Measurements from ENCODE around the gene COQ8A.
"Not testable (repeated sequence)": the region's sequence is repeated elsewhere in the genome, so short reads cannot be mapped to it uniquely, and the experiment has no call there.

Gene COQ8A

DNA sequence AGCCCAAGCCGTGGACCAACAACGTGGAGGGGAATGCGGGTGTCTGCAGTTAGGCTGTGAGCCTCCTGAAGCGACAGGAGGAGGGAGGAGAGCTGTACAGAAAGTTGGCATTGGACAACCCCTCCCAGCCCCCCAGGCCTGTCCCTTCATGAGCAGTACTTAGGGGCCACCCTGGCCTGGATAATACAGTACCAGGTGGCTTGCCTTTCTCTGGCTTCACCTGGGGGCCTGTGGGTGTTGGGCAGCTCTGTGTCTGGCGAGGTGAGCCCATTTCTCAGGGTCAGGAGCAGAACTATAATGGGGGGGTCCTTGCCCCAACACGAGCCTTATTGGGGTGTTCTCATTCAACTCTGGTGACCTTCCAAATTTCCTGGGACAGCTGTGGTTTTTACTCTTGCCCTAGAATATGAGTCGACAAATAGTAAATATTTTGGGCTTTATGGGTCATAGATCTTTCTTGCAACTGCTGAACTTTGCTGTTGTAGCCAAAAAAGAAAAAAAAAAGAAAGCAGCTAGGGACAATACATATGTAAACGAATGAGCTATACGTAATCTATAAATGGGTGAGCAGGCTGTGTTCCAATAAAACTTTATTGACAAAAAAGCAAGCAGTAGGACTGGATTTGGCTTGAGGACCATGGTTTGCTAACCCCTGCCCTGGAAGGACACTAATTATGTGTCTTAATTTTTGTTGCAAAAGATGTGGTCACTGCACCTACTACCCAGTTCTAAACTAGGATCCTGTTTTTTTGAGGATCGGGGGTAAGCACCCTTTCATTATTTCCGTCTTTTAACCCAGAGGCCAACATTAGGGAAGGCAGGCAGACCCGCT is 11.4 kb downstream of the COQ8A start:
- DNase-seq = no peak

DNA sequence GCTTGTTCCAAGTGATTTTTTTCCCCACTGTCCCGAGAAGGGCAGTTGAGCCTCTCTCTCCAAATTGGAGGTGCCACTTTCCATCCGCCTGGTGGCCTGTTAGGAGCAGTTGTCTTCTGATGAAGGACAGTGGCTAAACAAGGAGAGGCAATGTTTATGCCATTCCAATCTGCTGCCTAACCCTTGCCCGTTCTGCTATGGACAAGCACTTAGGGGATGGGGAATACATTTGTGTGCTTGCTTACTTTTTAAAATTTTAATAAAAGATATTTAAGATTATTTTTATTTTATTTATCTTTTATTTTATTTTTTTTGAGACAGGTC is 12.0 kb downstream of the COQ8A start:
- DNase-seq = no peak

DNA sequence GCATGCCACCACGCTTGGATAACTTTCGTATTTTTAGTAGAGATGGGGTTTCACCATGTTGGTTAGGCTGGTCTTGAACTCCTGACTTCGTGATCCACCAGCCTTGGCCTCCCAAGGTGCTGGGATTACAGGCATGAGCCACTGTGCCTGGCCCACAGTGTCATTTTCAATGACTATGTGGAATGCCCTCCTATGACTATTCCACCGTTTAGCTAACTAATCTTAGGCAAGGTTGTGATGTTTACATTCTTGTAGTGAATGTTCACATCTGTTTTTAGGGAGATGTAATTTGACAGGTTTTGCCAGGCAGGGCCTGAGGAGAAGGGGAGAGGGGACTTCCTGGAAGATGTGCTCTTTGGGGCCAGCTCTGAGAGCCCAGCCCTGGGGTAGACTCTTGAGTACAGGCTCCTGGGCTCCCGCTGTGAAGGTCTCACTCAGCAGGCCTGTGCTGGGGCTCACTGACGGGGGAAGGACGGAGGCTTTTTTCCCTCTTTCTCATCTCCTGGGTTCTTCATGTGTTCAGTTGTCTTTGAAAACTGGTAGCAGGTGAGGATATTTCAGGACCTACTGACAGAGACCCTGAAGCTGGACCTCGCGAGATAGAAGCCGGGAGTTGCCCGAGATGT is 13.2 kb downstream of the COQ8A start:
- DNase-seq = no peak

DNA sequence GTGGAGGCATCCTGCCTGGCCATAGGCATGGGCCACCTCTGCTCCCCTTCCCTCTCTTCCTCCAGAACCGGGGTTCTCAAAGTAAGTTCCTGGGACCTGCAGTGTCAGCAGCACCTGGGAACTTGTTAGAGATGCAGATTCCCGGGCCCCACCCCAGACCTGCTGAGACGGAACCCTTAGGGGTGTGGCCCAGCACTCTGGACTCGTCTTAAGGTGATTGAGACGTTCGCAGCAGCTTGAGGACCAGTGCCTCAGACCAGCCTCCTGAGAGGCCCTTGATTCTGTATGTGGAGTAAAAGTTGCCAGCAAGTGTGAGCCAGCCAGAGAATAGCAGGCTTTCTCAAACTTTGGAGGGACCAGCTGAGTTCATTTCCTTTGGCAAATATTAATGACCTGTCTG is 14.2 kb downstream of the COQ8A start:
- DNase-seq = no peak

DNA sequence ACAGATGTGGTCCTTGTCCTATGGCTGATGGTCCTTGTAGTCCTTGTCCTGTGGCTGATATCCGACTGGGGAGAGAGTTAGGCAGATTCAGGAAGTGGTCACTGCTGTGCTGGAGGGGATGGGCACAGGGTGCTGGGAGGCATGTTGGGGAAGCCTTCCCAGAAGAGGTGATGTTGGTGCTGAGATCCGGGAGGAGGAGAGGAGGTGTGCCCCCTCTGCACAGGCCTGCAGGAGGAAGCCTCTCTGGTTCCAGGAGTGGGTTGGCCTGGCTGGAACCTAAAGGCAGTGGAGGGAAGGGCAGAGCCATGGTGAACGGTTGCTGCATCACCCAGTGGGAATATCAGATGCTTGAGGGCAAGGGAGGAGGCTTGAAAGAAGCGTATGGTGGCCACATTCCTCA is 14.7 kb downstream of the COQ8A start:
- DNase-seq = no peak

DNA sequence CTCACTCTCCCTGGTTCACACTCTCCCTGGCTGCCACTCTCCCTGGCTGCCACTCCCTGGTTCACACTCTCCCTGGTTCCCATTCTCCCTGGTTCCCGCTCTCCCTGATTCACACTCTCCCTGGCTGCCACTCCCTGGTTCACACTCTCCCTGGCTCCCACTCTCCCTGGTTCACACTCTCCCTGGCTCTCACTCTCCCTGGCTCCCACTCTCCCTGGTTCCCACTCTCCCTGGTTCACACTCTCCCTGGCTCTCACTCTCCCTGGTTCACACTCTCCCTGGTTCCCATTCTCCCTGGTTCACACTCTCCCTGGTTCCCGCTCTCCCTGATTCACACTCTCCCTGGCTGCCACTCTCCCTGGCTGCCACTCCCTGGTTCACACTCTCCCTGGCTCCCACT is 15.8 kb downstream of the COQ8A start:
- not testable (repeated sequence) for DNase-seq

DNA sequence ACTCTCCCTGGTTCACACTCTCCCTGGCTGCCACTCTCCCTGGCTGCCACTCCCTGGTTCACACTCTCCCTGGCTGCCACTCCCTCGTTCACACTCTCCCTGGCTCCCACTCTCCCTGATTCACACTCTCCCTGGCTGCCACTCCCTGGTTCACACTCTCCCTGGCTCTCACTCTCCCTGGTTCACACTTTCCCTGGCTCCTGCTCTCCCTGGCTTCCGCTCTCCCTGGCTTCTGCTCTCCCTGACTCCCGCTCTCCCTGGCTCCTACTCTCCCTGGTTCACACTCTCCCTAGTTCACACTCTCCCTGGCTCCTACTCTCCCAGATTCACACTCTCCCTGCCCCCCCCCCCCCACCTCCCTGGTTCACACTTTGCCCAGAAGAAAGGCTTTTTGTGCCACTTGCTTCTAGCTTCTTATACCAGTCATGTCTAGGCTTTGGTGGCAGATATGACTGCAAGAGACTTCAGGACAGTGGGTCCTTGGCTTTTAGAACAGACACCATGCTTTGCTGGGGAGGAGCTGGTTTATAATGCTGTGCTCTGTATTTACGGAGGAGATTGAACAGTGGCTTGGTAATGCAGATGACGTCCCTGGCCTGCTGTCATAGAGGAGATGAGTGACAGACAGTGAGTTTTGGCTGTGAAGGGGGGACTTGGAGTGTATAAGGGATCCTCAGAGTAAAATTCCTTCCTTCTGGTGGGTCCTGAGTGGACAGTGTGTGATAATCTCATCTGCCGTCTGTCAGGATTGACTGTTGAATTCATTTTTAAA is 17.0 kb downstream of the COQ8A start:
- no peak for DNase-seq

DNA sequence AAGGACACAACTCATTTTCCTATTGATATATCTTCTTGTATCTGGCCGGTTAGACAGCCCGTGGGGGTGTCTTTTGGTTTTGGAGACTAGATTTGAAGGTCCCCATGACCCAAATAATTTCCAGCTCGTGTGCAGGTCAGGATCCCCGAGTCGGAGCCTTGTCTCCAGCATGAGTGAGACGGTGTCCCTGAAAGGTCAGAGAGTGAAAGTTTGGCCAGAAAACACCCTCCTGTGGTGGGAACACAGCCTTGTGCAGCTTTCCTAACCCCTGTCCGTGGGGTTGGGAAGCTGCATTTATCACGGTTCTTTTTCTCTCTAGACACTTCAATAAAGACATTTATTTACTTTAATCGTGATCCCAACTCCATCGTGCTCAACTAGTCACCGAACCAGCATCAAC is 17.6 kb downstream of the COQ8A start:
- DNase-seq = no peak

DNA sequence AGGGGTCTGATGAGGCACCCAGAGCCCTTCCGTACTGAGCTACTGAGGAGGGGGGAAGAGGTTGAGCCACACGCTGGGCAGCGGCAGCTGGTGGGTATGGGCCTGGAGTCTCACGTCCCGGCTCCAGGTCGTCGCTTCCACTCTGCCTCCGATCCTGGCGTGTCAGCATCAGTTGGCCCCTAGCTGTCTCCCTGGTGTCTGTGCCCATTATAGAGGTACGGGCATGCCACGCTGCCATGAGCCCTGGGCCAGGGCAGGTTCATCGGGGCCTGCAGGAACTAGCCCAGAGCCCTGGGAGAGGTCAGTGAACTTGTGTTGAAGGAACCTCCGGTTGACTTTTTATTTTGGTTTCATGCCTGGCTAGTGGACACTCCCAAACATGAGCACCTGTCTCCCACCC is 18.2 kb downstream of the COQ8A start:
- DNase-seq = no peak

DNA sequence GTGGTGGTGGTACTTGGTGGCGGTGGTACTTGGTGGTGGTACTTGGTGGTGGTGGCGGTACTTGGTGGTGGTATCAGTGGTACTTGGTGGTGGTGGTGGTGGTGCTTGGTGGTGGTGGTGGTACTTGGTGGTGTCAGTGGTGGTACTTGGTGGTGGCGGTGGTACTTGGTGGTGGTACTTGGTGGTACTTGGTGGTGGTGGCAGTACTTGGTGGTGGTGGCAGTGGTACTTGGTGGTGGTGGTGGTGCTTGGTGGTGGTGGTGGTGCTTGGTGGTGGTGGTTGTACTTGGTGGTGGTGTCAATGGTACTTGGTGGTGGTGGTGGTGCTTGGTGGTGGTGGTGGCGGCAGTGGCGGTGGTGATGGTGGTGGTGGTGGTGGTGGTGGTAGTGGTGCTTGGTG is 20.2 kb downstream of the COQ8A start:
- no peak for DNase-seq

DNA sequence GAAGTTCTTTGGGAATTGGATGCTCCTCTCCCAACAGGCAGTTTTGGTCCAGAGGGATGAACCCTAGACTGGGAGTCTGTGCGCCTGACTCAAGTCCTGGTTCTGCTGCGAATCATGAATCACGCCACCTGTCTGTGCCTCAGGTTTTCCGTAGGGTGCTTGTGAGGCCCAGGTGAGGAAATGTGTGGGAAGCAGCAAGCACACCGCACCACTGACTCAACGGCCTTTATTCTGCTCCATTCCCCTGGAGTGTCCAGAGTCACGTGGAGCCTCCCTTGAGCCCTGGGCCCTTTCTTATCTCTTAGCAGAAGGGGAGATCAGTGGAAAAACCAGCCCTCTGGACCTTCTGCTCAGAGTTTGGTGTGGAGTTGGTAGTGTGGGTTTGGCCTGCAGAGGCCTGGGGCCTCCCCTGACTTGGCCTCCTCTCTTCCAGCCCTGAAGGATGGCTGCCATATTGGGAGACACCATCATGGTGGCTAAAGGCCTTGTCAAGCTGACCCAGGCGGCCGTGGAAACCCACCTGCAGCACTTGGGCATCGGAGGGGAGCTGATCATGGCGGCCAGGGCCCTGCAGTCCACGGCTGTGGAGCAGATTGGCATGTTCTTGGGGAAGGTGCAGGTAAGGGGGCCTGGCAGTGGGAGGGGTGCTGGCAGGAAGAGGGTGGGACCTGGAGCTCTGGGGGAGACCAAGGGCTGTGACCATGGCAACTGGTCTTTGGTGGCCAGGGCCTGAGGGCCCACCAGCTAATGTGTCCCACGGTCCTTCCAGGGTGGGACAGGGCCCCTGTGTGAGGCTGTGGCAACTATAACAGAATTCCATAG is 21.1 kb downstream of the COQ8A start:
- no peak for DNase-seq

DNA sequence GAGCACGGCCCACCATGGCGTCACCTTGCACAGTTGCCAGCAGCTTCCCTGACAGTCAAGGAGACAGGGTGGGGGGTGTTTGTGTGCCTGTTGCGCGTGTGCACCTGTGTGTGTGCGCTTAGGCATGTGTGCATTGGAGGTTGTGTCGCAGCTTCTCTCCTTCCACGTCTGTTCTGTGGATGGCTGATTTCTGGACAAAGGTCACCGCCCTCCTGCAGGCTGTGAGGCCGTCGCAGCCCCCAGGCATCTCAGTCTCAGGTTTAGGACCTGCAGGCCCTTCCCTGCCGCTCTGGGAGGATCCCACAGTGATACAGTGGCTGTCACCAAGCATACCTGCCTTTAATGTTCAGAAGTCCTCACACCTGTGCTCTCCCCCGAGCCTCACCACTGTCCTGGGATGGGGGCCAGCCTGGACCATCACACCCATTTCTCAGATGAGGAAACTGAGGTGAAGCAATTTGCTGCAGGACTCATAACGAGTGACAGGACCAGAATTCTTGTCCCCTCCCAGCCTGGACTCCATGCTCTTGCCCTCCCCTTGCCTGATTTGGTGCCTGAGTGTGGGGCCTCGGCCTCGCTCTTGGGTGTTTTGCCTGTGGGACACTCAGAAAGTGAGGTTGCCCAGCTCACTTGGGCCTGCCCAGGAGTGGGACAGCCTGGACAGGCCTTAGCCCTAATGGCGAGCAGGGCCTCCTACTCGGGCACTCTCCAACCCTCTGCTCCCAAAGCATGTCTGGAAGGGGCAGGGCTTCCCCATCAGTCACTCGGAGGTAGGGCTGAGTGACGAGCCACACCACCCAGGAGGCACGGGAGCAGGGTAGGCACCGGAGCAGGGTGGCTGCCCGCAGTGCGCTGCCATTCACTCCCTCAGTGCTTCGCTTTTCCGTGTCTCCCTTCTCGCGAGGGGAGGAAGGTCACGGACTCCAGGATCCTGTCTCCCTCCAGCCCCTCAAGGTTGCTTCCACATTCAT is 22.6 kb downstream of the COQ8A start:
- no peak for DNase-seq

DNA sequence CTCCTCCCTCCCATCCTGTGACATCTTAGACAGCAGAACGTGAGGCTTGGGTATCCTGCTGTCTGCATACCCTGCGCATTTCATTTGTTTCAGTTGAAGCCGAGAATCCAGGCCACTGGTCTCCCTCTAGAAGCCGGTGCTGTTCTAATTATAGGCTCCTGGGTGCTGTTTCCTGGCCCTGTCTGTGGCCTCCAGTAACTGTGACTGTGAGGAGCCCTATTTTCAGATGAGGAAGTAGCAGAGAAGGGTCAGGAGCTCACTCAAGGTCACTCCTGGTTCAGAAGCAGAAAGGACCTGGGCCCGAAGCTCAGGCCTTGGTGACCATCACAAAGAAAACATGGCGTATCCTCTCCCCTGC is 24.0 kb downstream of the COQ8A start:
- DNase-seq = no peak

DNA sequence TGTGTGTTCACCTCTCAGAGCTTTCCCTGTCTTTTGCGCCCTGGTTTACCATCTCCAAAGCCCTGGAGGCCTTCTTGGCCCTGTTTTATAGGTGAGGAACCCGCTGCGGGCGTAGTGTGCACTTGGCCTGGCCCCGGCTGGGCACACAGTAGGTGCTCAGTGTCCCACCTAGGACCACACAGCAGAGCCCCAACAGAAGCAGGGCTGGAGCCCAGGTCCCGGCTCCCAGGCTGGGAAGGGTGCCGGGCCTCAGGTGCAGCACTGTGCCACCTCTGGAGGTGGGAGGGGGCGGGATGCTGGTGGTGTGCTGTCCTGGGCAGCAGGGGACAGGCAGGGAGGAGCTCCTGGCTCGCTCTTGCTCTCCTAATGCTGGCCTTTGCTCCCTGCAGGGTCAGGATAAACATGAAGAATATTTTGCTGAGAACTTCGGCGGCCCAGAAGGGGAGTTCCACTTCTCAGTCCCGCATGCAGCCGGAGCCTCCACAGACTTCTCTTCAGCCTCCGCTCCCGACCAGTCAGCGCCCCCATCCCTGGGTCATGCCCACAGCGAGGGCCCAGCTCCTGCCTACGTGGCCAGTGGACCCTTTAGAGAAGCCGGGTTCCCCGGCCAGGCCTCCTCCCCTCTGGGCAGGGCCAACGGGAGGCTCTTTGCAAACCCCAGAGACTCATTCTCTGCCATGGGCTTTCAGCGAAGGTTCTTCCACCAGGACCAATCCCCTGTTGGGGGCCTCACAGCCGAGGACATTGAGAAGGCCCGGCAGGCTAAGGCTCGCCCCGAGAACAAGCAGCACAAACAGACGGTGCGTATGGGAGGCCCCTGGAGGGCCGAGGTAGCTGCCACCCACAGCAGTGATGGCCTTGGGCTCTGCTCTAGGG is 24.8 kb downstream of the COQ8A start:
- no peak for DNase-seq

DNA sequence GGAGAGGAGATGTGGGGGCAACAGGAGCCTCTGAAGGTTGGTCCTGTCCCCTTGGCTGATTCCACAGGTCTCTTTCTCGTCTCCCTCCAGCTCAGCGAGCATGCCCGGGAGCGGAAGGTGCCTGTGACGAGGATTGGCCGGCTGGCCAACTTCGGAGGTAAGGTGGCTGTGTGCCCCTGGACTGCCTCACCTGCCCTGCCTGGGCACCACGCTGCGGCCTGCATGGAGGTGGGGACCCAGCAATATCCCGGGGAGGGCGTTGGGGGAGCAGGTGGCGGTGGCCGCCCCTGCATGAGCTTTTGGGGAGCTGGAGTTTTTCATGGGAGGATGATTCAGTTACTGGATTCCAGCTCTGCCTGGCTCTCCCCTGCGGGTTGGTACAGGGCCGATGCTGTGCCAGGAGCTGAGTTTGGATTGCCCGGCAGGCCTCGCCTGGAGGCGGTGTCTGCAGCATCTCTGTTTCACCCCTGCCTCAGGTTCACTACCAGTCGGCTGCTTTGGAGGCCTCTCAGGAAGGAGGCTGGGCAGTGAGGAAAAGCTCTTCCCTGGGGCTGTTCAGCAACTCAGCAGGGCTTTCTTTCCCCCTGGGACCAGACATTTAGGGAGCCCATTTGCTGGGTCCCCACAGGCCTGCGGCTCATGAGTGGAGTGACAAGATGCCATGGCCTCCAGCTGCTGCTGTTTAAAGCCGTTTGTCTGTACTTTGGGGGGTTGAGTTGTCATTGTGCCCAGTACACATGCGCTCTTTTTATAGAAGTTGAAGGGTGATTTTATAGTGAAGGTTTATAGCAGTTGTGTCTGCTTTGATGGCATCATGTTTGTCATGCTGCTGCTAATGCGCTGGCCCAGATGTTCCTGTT is 25.7 kb downstream of the COQ8A start:
- DNase-seq = no peak

DNA sequence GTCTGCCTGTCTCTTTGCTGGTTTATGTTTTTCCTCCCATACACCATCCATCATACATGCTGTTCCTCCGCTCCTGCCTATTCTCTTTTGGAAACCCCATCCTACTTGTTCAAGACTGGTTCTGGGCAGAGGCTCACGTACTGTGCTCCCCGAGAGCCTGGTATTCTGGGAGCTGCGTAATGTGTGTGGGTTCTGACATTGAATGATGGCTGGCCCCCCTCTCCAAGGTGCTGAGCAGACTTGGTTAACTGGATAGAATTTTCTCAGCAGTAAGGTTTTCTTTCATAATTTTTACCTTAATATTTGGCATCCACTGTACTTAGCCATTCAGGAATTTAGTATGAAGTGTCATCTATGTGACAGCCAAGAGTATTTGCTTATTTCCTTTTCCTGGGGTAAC is 26.6 kb downstream of the COQ8A start:
- DNase-seq = no peak

DNA sequence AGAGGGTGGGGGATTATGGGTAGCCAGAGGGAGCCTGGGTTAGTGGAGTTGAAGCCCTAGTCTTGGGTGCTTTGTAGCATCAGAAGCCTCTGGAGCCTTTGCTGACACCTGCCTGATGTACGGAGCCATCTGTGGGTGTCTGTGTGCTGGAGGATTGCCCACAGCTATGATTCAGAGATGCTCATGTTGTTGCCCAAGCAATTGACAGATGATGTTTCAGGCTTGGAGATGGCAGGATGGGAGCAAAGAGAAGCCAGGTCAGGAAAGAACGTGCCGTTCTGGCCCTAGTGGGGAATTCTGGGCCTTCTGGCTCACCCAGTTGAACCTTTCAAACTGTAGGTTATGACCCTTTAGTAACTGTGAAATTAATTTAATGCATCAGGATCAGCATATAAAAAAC is 27.6 kb downstream of the COQ8A start:
- no peak for DNase-seq

DNA sequence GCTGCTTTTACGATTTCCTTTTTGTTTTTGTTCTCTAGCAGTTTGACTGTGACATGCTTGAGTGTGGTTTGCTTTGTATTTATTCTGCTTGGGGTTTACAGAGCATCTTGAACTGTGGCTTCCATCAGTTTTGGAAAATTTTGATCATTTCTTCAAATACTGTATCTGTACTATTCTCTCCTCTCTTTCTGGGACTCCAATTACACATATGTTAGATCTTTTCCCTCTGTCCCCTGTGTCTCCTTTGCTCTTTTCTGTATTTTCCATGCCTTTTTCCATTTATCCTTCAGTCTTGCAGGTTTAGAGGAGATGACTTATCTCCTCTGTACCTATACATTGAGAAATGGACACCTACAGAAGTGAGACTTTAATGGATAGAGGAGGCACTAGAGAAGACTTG is 31.7 kb downstream of the COQ8A start:
- no peak for DNase-seq

DNA sequence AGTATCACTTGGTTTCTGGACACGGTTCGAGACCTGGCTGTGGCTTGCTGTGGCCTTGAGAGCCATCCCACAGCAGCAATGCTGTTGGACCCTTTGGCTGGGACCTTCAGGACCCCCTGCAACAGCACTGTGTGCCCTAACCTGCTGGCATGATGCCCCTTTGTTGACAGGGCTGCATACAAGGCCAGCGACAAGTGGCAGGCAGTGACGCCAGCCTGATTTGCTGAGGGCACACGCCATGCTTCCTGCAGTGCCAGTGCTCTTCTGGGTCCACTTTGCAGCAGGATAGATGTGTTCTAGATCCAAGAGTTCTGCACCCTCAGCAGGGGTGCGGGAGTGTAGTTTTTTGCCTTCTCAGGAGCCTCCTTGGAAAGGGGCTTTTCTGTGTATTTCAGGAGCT is 32.8 kb downstream of the COQ8A start:
- no peak for DNase-seq

Data from right kidney (tissue), 1 donor.